HG03520 (cell line): ENCODE data around the gene IL24.
"Not testable (repeated sequence)": the region's sequence is repeated elsewhere in the genome, so short reads cannot be mapped to it uniquely, and the experiment has no call there.

ENCODE experiments used
- ATAC-seq: cut with Tn5 transposase; IDR thresholded peaks from one replicate; pipeline ENCODE4 v1.9.1; 2021; ENCODE audit warnings: mild to moderate bottlenecking, moderate library complexity; ENCODE audit not compliant: unreplicated experiment

IL24 gene

GRCh38 chr1:206897175-206897574 lies at the start of gene IL24:
Gene IL24 (plus strand): TSS chr1:206897443. CDS start chr1:206897833, 390 bp downstream.
- no peak for ATAC-seq

GRCh38 chr1:206847946-206848345 lies 49.3 kb upstream of the IL24 start:
- no peak for ATAC-seq

- ATAC-seq: no peak
Measured at GRCh38 chr1:206850401-206850800, 46.8 kb upstream of the IL24 start.

GRCh38 chr1:206851341-206852010 lies 45.8 kb upstream of the IL24 start:
- ATAC-seq: no peak

- ATAC-seq: not testable (repeated sequence)
Measured at GRCh38 chr1:206852662-206853061, 44.6 kb upstream of the IL24 start.

- not testable (repeated sequence) for ATAC-seq
Measured at GRCh38 chr1:206853696-206854095, 43.5 kb upstream of the IL24 start.

- ATAC-seq: no peak
Measured at GRCh38 chr1:206854401-206855129, 42.7 kb upstream of the IL24 start.

- ATAC-seq: no peak
Measured at GRCh38 chr1:206855859-206856258, 41.4 kb upstream of the IL24 start.

GRCh38 chr1:206856674-206857464 lies 40.4 kb upstream of the IL24 start:
- no peak for ATAC-seq

GRCh38 chr1:206859082-206859521 lies 38.1 kb upstream of the IL24 start:
- no peak for ATAC-seq

- no peak for ATAC-seq
Measured at GRCh38 chr1:206860165-206860564, 37.1 kb upstream of the IL24 start.

- no peak for ATAC-seq
Measured at GRCh38 chr1:206863266-206863665, 34.0 kb upstream of the IL24 start.

GRCh38 chr1:206864939-206865671 lies 32.1 kb upstream of the IL24 start, which contains the start of gene IL20:
Gene IL20 (plus strand): TSS chr1:206865623. CDS start chr1:206865853, 230 bp downstream.
- no peak for ATAC-seq

- no peak for ATAC-seq
Measured at GRCh38 chr1:206866062-206866461, 31.2 kb upstream of the IL24 start.

GRCh38 chr1:206867239-206867638 lies 30.0 kb upstream of the IL24 start:
- no peak for ATAC-seq

- ATAC-seq: no peak
Measured at GRCh38 chr1:206867716-206868115, 29.5 kb upstream of the IL24 start.

- no peak for ATAC-seq
Measured at GRCh38 chr1:206868264-206868663, 29.0 kb upstream of the IL24 start.

- ATAC-seq: no peak
Measured at GRCh38 chr1:206872139-206872538, 25.1 kb upstream of the IL24 start.

GRCh38 chr1:206873603-206874188 lies 23.5 kb upstream of the IL24 start:
- no peak for ATAC-seq

GRCh38 chr1:206875752-206876377 lies 21.4 kb upstream of the IL24 start:
- no peak for ATAC-seq
